ENCODE measurements around the gene GOLGA8N. TPM values are rescaled to one million over a fixed set of nuclear protein-coding genes. Genes with fewer than 3 reads are reported as not detected.

The GOLGA8N gene
- total RNA-seq, 1 experiment from 2014 or later = 0.91 TPM

GRCh38 chr15:32636410-32636809, 43.2 kb downstream of the GOLGA8N start:
- Histone ChIP-seq H3K27ac (ENCODE audit: low read length) (no peak overlapping the region), H4K20me1 (ENCODE audit: low read length) (0 out of 2 replicates have a peak, but pooled peaks cover 9% of the 10 kb centered on the region), H3K4me2 (ENCODE audit: low read length) (no peak overlapping the region), H3K27me3 (ENCODE audit: low read length) (no peaks in the 10 kb centered on the region), H3K9me3 (ENCODE audit: low read length) (no peaks in the 10 kb centered on the region), H3K4me3 (ENCODE audit: low read length) (no peak overlapping the region), H3K79me2 (ENCODE audit: low read length) (peaks cover 9% of the 10 kb centered on the region; the same call in 1 of the 2 replicates), H3K36me3 (ENCODE audit: low read depth, low read length) (peaks cover 63% of the 10 kb centered on the region), H3K9ac (ENCODE audit: low read length) (no peak overlapping the region), H3K9me2 (replicated peaks; ENCODE audit: low read length) (no peaks in the 10 kb centered on the region), H3F3A (ENCODE audit: low read length, unreplicated experiment) (peaks cover 7% of the 10 kb centered on the region), H2AFZ (ENCODE audit: low read length) (no peak overlapping the region), H3K4me1 (ENCODE audit: insufficient read depth, low read length) (peaks cover 12% of the 10 kb centered on the region)
- CTCF ChIA-PET = no interaction called here
- intact Hi-C loops (cut with micrococcal nuclease) = no loop called here
- DNase-seq (no peak), ATAC-seq (no peak)
- no peak for TF ChIP-seq EZH2phosphoT487 (IDR thresholded peaks at IDR 0.05; ENCODE audit: borderline replicate concordance, low read length)
- no peak for TF ChIP-seq CTCF (conservative IDR thresholded peaks at IDR 0.05; ENCODE audit: low read depth, low read length)
- no peak for TF ChIP-seq EZH2 (IDR thresholded peaks at IDR 0.05; ENCODE audit: low read length, unreplicated experiment)
- no TSS peak for BruUV-seq (replicated peaks)
- POLR2A ChIA-PET (ENCODE audit: unreplicated experiment) = no interaction called here

DNA sequence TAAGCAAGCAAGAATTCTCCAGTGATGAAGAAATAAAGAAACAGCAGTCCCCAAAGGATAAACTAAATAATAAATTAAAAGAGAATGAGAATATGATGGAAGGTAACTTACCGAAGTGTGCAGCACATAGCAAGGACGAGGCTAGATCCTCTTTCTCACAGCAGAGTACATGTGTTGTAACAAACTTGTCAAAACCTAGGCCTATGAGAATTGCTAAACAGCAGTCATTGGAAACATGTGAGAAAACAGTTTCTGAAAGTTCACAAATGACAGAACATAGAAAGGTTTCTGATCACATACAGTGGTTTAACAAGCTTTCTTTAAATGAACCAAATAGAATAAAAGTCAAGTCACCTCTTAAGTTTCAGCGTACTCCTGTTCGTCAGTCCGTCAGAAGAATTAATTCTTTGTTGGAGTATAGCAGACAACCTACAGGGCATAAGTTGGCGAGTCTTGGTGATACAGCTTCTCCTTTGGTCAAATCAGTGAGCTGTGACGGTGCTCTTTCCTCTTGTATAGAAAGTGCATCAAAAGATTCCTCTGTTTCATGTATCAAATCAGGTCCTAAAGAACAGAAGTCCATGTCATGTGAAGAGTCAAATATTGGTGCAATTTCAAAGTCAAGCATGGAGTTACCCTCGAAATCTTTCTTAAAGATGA, 43.8 kb downstream of the GOLGA8N start:
- no peak for DNase-seq
- Histone ChIP-seq H3K4me1 (ENCODE audit: insufficient read depth, low read length) (peaks cover 12% of the 10 kb centered on the region), H3K9me3 (ENCODE audit: low read length) (no peaks in the 10 kb centered on the region), H3K36me3 (ENCODE audit: low read depth, low read length) (peaks cover 63% of the 10 kb centered on the region), H3K4me2 (ENCODE audit: low read length) (no peak overlapping the region), H3F3A (ENCODE audit: low read length, unreplicated experiment) (peaks cover 7% of the 10 kb centered on the region), H3K27ac (ENCODE audit: low read length) (no peak overlapping the region), H3K79me2 (ENCODE audit: low read length) (peaks cover 9% of the 10 kb centered on the region; the same call in 1 of the 2 replicates), H3K9me2 (replicated peaks; ENCODE audit: low read length) (no peaks in the 10 kb centered on the region), H3K4me3 (ENCODE audit: low read length) (no peak overlapping the region), H4K20me1 (ENCODE audit: low read length) (0 out of 2 replicates have a peak, but pooled peaks cover 9% of the 10 kb centered on the region), H2AFZ (ENCODE audit: low read length) (no peak overlapping the region), H3K27me3 (ENCODE audit: low read length) (no peaks in the 10 kb centered on the region), H3K9ac (ENCODE audit: low read length) (no peak overlapping the region)
- BruUV-seq (replicated peaks) = TSS peak; percentile 30
- TF ChIP-seq EZH2 (IDR thresholded peaks at IDR 0.05; ENCODE audit: low read length, unreplicated experiment) (no peak), CTCF (conservative IDR thresholded peaks at IDR 0.05; ENCODE audit: low read depth, low read length) (no peak), EZH2phosphoT487 (IDR thresholded peaks at IDR 0.05; ENCODE audit: borderline replicate concordance, low read length) (no peak)
- CTCF ChIA-PET = interaction anchor here (0.6 kb wide), 1 partner anchor 319 kb away, joined by 4 read pairs; no protein-coding TSS in a partner anchor
- intact Hi-C loops (cut with micrococcal nuclease) = no loop called here
- POLR2A ChIA-PET (ENCODE audit: unreplicated experiment) = no interaction called here
- no peak for ATAC-seq

DNA sequence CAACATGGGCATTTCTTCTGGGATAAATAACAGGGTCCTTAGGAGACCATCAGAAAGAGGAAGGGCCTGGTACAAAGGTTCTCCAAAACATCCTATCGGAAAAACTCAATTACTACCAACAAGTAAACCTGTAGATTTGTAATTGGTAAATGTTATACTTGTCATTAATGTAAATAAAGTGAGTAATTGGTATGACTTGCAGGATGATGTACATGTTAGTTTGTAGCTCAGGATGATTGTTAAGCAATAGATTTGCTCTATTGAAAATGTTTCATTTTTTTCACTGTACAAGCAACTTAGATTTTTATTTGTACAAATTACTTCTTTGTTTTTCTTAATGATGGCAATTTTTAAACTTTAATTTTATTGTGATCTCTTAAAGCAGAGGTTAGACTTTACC, 44.4 kb downstream of the GOLGA8N start:
- Histone ChIP-seq H3K4me1 (ENCODE audit: insufficient read depth, low read length) (peaks cover 12% of the 10 kb centered on the region), H3K36me3 (ENCODE audit: low read depth, low read length) (peaks cover 63% of the 10 kb centered on the region), H3K27ac (ENCODE audit: low read length) (no peak overlapping the region), H4K20me1 (ENCODE audit: low read length) (0 out of 2 replicates have a peak, but pooled peaks cover 9% of the 10 kb centered on the region), H3K79me2 (ENCODE audit: low read length) (peaks cover 9% of the 10 kb centered on the region; the same call in 1 of the 2 replicates), H3K9me3 (ENCODE audit: low read length) (no peaks in the 10 kb centered on the region), H3F3A (ENCODE audit: low read length, unreplicated experiment) (peaks cover 7% of the 10 kb centered on the region), H3K9ac (ENCODE audit: low read length) (no peak overlapping the region), H3K4me2 (ENCODE audit: low read length) (no peak overlapping the region), H3K27me3 (ENCODE audit: low read length) (no peaks in the 10 kb centered on the region), H3K9me2 (replicated peaks; ENCODE audit: low read length) (no peaks in the 10 kb centered on the region), H2AFZ (ENCODE audit: low read length) (no peak overlapping the region), H3K4me3 (ENCODE audit: low read length) (no peak overlapping the region)
- intact Hi-C loops (cut with micrococcal nuclease) = no loop called here
- peak; percentile 77 for ATAC-seq
- ChIA-PET CTCF (interaction anchor here (0.6 kb wide), 1 partner anchor 319 kb away, joined by 4 read pairs; no protein-coding TSS in a partner anchor), POLR2A (ENCODE audit: unreplicated experiment) (no interaction called here)
- BruUV-seq (replicated peaks) = no TSS peak
- TF ChIP-seq EZH2phosphoT487 (IDR thresholded peaks at IDR 0.05; ENCODE audit: borderline replicate concordance, low read length) = no peak
- no peak for TF ChIP-seq CTCF (conservative IDR thresholded peaks at IDR 0.05; ENCODE audit: low read depth, low read length)
- no peak for TF ChIP-seq EZH2 (IDR thresholded peaks at IDR 0.05; ENCODE audit: low read length, unreplicated experiment)
- DNase-seq = peak; percentile 46
